ENCODE measurements around the gene SETD5.
A peak's percentile ranks its signal among the peaks of the same experiment; 100 is the strongest.

The SETD5 gene

GRCh38 chr3:9397332-9397905, at the start of gene SETD5:
Gene SETD5 (plus strand): TSS chr3:9397615. CDS start chr3:9428939, 31,324 bp downstream.
- DNase-seq: peak; percentile 91 to 93

GRCh38 chr3:9347887-9348286, 49.5 kb upstream of the SETD5 start:
- no peak for DNase-seq

- DNase-seq: no peak
Observed at GRCh38 chr3:9349321-9350117, 47.9 kb upstream of the SETD5 start.

GRCh38 chr3:9351709-9352126, 45.7 kb upstream of the SETD5 start:
- DNase-seq: no peak

- peak; percentile 19 to 55 for DNase-seq
Observed at GRCh38 chr3:9352917-9353752, 44.3 kb upstream of the SETD5 start.

- no peak for DNase-seq
Observed at GRCh38 chr3:9361691-9362388, 35.6 kb upstream of the SETD5 start.

- DNase-seq: peak; percentile 73 to 88
Observed at GRCh38 chr3:9362731-9363530, 34.5 kb upstream of the SETD5 start, which contains the start of gene THUMPD3. Gene THUMPD3 (plus strand): TSS chr3:9363054. CDS start chr3:9365069, 2,015 bp downstream.

GRCh38 chr3:9369508-9369907, 27.9 kb upstream of the SETD5 start:
- DNase-seq: no peak

GRCh38 chr3:9373465-9373864, 23.9 kb upstream of the SETD5 start:
- DNase-seq: no peak

- DNase-seq: no peak
Observed at GRCh38 chr3:9377981-9378380, 19.4 kb upstream of the SETD5 start.

GRCh38 chr3:9379327-9379726, 18.1 kb upstream of the SETD5 start:
- DNase-seq: no peak

- DNase-seq: no peak
Observed at GRCh38 chr3:9380014-9380413, 17.4 kb upstream of the SETD5 start.

- no peak for DNase-seq
Observed at GRCh38 chr3:9384141-9384828, 13.1 kb upstream of the SETD5 start.

GRCh38 chr3:9385187-9386077, 12.0 kb upstream of the SETD5 start:
- no peak for DNase-seq

- DNase-seq: no peak
Observed at GRCh38 chr3:9386078-9386459, 11.3 kb upstream of the SETD5 start.

- no peak for DNase-seq
Observed at GRCh38 chr3:9386501-9387321, 10.7 kb upstream of the SETD5 start.

- no peak for DNase-seq
Observed at GRCh38 chr3:9387322-9387655, 10.1 kb upstream of the SETD5 start.

GRCh38 chr3:9388142-9388541, 9.3 kb upstream of the SETD5 start:
- no peak for DNase-seq

- no peak for DNase-seq
Observed at GRCh38 chr3:9388562-9389272, 8.7 kb upstream of the SETD5 start.
